WTC11 (cell line): ENCODE results near the gene MAPT. TPM values are rescaled to one million over a fixed set of nuclear protein-coding genes. Genes with fewer than 3 reads are reported as not detected.

Source experiments
- ATAC-seq: fragments of 200-7000 bp; cut with Tn5 transposase; 2 replicates; pipeline ENCODE4 v1.10.0; 2021; ENCODE audit warnings: mild to moderate bottlenecking, moderate library complexity
- CTCF ChIA-PET: fragments of 300-600 bp; sonication (Branson Sonifier 250); formaldehyde crosslinking; loops from one replicate; lab custom pipeline; 2021; ENCODE audit warnings: antibody characterized with exemption; lab: Charles Lee
- POLR2A ChIA-PET: fragments of 350-600 bp; sonication (Branson Sonifier 250); formaldehyde crosslinking; loops from one replicate; lab custom pipeline; 2021; ENCODE audit warnings: antibody characterized with exemption; lab: Charles Lee
- DNase-seq: peaks from one replicate; pipeline ENCODE4 v3.0.0; 2021; ENCODE audit warnings: low spot score
- H3K27ac Mint-ChIP-seq: 2 replicates; pipeline ENCODE4 v1.8.0; 2021; ENCODE audit warnings: mixed read lengths
- H3K27me3 Mint-ChIP-seq: 2 replicates; pipeline ENCODE4 v1.8.0; 2021; ENCODE audit warnings: low read depth, mild to moderate bottlenecking, moderate library complexity, mixed read lengths
- H3K36me3 Mint-ChIP-seq: 2 replicates; pipeline ENCODE4 v1.8.0; 2021; ENCODE audit warnings: mixed read lengths
- H3K4me1 Mint-ChIP-seq: 2 replicates; pipeline ENCODE4 v1.8.0; 2022; ENCODE audit warnings: mixed read lengths
- H3K4me3 Mint-ChIP-seq: 2 replicates; pipeline ENCODE4 v1.8.0; 2021; ENCODE audit warnings: mild to moderate bottlenecking, moderate library complexity, mixed read lengths
- H3K9me3 Mint-ChIP-seq: 2 replicates; pipeline ENCODE4 v1.8.0; 2021; ENCODE audit warnings: mixed read lengths
- ESRRA ChIP-seq: sonication (generic); formaldehyde crosslinking; IDR thresholded peaks from 2 replicates; pipeline ENCODE4 v1.8.1; 2022; ENCODE audit warnings: mild to moderate bottlenecking, missing genetic modification reagents, borderline replicate concordance
- JUN ChIP-seq: sonication (generic); formaldehyde crosslinking; IDR thresholded peaks from 2 replicates; pipeline ENCODE4 v1.8.0; 2023; ENCODE audit warnings: mild to moderate bottlenecking, missing genetic modification reagents
- RORB ChIP-seq: fragments of 250-450 bp; sonication (Bioruptor Pico); IDR thresholded peaks from 2 replicates; pipeline ENCODE4 v1.9.0; 2021; ENCODE audit warnings: mild to moderate bottlenecking
- TCF7 ChIP-seq: sonication (generic); formaldehyde crosslinking; IDR thresholded peaks from 2 replicates; pipeline ENCODE4 v1.8.0; 2022; ENCODE audit warnings: mild to moderate bottlenecking, low read depth, missing genetic modification reagents, moderate library complexity
- ZNF263 ChIP-seq: sonication (generic); formaldehyde crosslinking; IDR thresholded peaks from 2 replicates; pipeline ENCODE4 v1.8.1; 2022; ENCODE audit warnings: low read depth, mild to moderate bottlenecking, moderate library complexity, missing genetic modification reagents
- ZNF317 ChIP-seq: sonication (generic); formaldehyde crosslinking; IDR thresholded peaks from 2 replicates; pipeline ENCODE4 v1.8.1; 2023; ENCODE audit warnings: low read depth, mild to moderate bottlenecking, moderate library complexity, missing genetic modification reagents, borderline replicate concordance
- total RNA-seq: library from RNA; stranded (reverse); gene quantifications from 3 replicates; pipeline ENCODE4 v1.2.3, GENCODE V29; 2021
- TF ChIP-seq, protein P1 (sequence below): fragments of 250-450 bp; sonication (Bioruptor Pico); IDR thresholded peaks from 2 replicates; pipeline ENCODE4 v1.9.0; 2021; ENCODE audit warnings: mild to moderate bottlenecking
- TF ChIP-seq, protein P2 (sequence below): fragments of 250-450 bp; sonication (Bioruptor Pico); IDR thresholded peaks from 2 replicates; pipeline ENCODE4 v1.9.0; 2021; ENCODE audit warnings: mild to moderate bottlenecking
- TF ChIP-seq, protein P3 (sequence below): sonication (generic); formaldehyde crosslinking; IDR thresholded peaks from 2 replicates; pipeline ENCODE4 v1.8.0; 2022; ENCODE audit warnings: mild to moderate bottlenecking, missing genetic modification reagents
- TF ChIP-seq, protein P4 (sequence below): sonication (generic); formaldehyde crosslinking; IDR thresholded peaks from 2 replicates; pipeline ENCODE4 v1.8.1; 2022; ENCODE audit warnings: mild to moderate bottlenecking, missing genetic modification reagents, moderate library complexity, borderline replicate concordance
- TF ChIP-seq, protein P5 (sequence below): sonication (generic); formaldehyde crosslinking; IDR thresholded peaks from 2 replicates; pipeline ENCODE4 v1.8.1; 2023; ENCODE audit warnings: mild to moderate bottlenecking, missing genetic modification reagents, borderline replicate concordance
- TF ChIP-seq, protein P6 (sequence below): fragments of 250-450 bp; sonication (Bioruptor Pico); IDR thresholded peaks from 2 replicates; pipeline ENCODE4 v1.9.0; 2021; ENCODE audit warnings: mild to moderate bottlenecking, borderline replicate concordance

Gene MAPT
- total RNA-seq, 1 experiment from 2014 or later: 2.2 TPM

DNA sequence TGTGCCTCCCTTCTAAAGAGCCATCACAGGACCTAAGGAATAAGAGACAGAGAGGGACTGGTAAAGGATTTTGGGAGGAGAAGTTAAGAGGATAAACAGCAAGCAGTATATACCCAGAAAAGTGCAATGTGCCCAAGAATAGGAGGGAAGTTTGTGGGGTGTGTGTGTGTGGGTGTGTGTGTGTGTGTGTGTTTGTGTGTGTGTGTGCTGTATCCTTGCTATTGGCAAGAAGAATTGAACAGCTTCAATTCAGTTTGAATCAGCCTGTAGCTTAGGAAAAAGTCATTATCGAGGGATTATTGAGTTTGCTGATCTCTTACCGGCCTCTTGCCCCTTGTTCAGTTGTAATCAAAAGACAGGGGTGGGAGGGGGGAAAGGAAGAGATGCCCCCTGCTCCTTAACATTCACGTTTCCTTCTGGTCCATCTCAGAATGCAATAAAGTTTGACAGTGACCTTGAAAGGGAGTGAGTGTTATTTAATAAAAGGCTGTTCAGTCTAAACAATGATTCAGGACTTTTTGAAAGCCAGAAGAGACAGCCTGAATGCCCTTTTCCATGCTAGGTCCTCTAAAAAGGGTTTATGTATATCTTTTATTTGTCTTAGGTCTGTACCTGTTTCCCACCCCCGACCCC lies 23.9 kb upstream of the MAPT start (continued):
- TF ChIP-seq, protein P1, sequence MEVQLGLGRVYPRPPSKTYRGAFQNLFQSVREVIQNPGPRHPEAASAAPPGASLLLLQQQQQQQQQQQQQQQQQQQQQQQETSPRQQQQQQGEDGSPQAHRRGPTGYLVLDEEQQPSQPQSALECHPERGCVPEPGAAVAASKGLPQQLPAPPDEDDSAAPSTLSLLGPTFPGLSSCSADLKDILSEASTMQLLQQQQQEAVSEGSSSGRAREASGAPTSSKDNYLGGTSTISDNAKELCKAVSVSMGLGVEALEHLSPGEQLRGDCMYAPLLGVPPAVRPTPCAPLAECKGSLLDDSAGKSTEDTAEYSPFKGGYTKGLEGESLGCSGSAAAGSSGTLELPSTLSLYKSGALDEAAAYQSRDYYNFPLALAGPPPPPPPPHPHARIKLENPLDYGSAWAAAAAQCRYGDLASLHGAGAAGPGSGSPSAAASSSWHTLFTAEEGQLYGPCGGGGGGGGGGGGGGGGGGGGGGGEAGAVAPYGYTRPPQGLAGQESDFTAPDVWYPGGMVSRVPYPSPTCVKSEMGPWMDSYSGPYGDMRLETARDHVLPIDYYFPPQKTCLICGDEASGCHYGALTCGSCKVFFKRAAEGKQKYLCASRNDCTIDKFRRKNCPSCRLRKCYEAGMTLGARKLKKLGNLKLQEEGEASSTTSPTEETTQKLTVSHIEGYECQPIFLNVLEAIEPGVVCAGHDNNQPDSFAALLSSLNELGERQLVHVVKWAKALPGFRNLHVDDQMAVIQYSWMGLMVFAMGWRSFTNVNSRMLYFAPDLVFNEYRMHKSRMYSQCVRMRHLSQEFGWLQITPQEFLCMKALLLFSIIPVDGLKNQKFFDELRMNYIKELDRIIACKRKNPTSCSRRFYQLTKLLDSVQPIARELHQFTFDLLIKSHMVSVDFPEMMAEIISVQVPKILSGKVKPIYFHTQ: no peak
- no peak for TF ChIP-seq RORB (CRISPR knock-in tag)
- TF ChIP-seq, protein P2, sequence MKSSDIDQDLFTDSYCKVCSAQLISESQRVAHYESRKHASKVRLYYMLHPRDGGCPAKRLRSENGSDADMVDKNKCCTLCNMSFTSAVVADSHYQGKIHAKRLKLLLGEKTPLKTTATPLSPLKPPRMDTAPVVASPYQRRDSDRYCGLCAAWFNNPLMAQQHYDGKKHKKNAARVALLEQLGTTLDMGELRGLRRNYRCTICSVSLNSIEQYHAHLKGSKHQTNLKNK (CRISPR knock-in tag): no peak

DNA sequence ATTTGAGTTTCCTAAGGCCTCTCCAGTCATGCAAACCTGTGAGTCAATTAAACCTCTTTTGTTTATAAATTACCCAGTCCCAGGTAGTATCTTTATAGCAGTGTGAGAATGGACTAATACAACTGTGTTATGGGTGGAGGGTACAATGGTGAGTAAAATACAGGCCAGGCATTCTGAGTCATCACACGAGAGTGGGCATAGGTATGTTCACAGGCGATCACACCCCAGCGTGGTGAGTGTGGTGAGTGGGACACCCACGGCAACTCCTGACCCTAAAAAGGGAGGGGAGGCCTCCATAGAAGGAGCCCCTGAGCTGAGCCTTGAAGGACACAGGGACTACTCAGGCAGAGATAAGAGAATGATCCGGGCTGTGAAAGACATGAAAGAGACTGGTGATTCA lies 22.6 kb upstream of the MAPT start:
- H3K9me3 Mint-ChIP-seq: peaks cover 5% of the 10 kb centered on the region

More for the DNA sequence above, 22.6 kb upstream of the MAPT start:
- Mint-ChIP-seq H3K36me3 (no peaks in the 10 kb centered on the region), H3K27ac (no peak overlapping the region), H3K4me1 (peaks cover 11% of the 10 kb centered on the region), H3K27me3 (no peaks in the 10 kb centered on the region), H3K4me3 (no peak overlapping the region)
- ATAC-seq (no peak), DNase-seq (no peak)
- TF ChIP-seq, protein P3, sequence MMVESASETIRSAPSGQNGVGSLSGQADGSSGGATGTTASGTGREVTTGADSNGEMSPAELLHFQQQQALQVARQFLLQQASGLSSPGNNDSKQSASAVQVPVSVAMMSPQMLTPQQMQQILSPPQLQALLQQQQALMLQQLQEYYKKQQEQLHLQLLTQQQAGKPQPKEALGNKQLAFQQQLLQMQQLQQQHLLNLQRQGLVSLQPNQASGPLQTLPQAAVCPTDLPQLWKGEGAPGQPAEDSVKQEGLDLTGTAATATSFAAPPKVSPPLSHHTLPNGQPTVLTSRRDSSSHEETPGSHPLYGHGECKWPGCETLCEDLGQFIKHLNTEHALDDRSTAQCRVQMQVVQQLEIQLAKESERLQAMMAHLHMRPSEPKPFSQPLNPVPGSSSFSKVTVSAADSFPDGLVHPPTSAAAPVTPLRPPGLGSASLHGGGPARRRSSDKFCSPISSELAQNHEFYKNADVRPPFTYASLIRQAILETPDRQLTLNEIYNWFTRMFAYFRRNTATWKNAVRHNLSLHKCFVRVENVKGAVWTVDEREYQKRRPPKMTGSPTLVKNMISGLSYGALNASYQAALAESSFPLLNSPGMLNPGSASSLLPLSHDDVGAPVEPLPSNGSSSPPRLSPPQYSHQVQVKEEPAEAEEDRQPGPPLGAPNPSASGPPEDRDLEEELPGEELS (CRISPR knock-in tag): no peak
- TF ChIP-seq ESRRA (CRISPR knock-in tag) (no peak), JUN (CRISPR knock-in tag) (no peak), ZNF263 (CRISPR knock-in tag) (no peak), ZNF317 (CRISPR knock-in tag) (no peak), TCF7 (CRISPR knock-in tag) (no peak)
- TF ChIP-seq, protein P4, sequence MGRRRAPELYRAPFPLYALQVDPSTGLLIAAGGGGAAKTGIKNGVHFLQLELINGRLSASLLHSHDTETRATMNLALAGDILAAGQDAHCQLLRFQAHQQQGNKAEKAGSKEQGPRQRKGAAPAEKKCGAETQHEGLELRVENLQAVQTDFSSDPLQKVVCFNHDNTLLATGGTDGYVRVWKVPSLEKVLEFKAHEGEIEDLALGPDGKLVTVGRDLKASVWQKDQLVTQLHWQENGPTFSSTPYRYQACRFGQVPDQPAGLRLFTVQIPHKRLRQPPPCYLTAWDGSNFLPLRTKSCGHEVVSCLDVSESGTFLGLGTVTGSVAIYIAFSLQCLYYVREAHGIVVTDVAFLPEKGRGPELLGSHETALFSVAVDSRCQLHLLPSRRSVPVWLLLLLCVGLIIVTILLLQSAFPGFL (CRISPR knock-in tag): no peak
- TF ChIP-seq, protein P5, sequence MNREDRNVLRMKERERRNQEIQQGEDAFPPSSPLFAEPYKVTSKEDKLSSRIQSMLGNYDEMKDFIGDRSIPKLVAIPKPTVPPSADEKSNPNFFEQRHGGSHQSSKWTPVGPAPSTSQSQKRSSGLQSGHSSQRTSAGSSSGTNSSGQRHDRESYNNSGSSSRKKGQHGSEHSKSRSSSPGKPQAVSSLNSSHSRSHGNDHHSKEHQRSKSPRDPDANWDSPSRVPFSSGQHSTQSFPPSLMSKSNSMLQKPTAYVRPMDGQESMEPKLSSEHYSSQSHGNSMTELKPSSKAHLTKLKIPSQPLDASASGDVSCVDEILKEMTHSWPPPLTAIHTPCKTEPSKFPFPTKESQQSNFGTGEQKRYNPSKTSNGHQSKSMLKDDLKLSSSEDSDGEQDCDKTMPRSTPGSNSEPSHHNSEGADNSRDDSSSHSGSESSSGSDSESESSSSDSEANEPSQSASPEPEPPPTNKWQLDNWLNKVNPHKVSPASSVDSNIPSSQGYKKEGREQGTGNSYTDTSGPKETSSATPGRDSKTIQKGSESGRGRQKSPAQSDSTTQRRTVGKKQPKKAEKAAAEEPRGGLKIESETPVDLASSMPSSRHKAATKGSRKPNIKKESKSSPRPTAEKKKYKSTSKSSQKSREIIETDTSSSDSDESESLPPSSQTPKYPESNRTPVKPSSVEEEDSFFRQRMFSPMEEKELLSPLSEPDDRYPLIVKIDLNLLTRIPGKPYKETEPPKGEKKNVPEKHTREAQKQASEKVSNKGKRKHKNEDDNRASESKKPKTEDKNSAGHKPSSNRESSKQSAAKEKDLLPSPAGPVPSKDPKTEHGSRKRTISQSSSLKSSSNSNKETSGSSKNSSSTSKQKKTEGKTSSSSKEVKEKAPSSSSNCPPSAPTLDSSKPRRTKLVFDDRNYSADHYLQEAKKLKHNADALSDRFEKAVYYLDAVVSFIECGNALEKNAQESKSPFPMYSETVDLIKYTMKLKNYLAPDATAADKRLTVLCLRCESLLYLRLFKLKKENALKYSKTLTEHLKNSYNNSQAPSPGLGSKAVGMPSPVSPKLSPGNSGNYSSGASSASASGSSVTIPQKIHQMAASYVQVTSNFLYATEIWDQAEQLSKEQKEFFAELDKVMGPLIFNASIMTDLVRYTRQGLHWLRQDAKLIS (CRISPR knock-in tag): no peak
- TF ChIP-seq, protein P6, sequence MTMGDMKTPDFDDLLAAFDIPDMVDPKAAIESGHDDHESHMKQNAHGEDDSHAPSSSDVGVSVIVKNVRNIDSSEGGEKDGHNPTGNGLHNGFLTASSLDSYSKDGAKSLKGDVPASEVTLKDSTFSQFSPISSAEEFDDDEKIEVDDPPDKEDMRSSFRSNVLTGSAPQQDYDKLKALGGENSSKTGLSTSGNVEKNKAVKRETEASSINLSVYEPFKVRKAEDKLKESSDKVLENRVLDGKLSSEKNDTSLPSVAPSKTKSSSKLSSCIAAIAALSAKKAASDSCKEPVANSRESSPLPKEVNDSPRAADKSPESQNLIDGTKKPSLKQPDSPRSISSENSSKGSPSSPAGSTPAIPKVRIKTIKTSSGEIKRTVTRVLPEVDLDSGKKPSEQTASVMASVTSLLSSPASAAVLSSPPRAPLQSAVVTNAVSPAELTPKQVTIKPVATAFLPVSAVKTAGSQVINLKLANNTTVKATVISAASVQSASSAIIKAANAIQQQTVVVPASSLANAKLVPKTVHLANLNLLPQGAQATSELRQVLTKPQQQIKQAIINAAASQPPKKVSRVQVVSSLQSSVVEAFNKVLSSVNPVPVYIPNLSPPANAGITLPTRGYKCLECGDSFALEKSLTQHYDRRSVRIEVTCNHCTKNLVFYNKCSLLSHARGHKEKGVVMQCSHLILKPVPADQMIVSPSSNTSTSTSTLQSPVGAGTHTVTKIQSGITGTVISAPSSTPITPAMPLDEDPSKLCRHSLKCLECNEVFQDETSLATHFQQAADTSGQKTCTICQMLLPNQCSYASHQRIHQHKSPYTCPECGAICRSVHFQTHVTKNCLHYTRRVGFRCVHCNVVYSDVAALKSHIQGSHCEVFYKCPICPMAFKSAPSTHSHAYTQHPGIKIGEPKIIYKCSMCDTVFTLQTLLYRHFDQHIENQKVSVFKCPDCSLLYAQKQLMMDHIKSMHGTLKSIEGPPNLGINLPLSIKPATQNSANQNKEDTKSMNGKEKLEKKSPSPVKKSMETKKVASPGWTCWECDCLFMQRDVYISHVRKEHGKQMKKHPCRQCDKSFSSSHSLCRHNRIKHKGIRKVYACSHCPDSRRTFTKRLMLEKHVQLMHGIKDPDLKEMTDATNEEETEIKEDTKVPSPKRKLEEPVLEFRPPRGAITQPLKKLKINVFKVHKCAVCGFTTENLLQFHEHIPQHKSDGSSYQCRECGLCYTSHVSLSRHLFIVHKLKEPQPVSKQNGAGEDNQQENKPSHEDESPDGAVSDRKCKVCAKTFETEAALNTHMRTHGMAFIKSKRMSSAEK (CRISPR knock-in tag): no peak
- ChIA-PET CTCF (interaction anchor here (0.7 kb wide), 1 partner anchor 204 kb away, joined by 4 read pairs; no protein-coding TSS in a partner anchor), POLR2A (no interaction called here)
